RWPE1 (cell line): Measurements from ENCODE around the gene COA1.
A peak's percentile ranks its signal among the peaks of the same experiment; 100 is the strongest.

Source experiments
- CTCF ChIA-PET: fragments of 350-600 bp; sonication (Branson Sonifier 250); formaldehyde crosslinking; extraction: SDS; loops from one replicate; lab custom pipeline; 2021; lab: Yijun Ruan, JAX
- POLR2A ChIA-PET: fragments of 400-600 bp; formaldehyde crosslinking; extraction: SDS; loops from one replicate; lab custom pipeline; 2020; ENCODE audit warnings: antibody characterized with exemption; ENCODE audit not compliant: low non-redundant PET; lab: Yijun Ruan, JAX
- DNase-seq: peaks from one replicate; pipeline ENCODE4 v3.0.0; 2012; ENCODE audit warnings: low spot score
- H3K27ac ChIP-seq: fragments of 450-650 bp; 2 replicates; pipeline ENCODE4 v1.5.1; 2017
- TF ChIP-seq, protein P1 (sequence below): fragments of 450-650 bp; conservative IDR thresholded peaks from 2 replicates; pipeline ENCODE4 v1.5.1; 2017; ENCODE audit warnings: low read depth, mild to moderate bottlenecking

COA1 gene

DNA sequence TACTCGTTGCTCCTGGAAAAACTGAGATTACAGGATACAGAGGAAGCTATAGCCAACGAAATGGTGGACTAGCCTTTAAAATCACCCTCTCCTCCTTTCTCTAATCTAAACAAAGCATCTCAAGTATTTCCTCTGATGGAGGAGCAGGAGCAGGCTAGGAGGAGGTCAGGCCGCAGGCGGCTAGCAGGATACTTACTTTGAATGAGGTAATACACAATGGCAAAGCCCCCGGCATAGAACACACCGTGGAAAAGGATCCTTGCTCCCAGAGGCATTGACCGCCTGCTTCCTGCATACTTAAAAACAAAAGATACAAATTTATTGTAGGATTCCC, 82.0 kb downstream of the COA1 start:
- H3K27ac ChIP-seq: peak overlapping the region; percentile 100
- CTCF ChIA-PET: interaction anchor here (0.6 kb wide), 1 partner anchor 192 kb away, joined by 3 read pairs; no protein-coding TSS in a partner anchor
- TF ChIP-seq, protein P1, sequence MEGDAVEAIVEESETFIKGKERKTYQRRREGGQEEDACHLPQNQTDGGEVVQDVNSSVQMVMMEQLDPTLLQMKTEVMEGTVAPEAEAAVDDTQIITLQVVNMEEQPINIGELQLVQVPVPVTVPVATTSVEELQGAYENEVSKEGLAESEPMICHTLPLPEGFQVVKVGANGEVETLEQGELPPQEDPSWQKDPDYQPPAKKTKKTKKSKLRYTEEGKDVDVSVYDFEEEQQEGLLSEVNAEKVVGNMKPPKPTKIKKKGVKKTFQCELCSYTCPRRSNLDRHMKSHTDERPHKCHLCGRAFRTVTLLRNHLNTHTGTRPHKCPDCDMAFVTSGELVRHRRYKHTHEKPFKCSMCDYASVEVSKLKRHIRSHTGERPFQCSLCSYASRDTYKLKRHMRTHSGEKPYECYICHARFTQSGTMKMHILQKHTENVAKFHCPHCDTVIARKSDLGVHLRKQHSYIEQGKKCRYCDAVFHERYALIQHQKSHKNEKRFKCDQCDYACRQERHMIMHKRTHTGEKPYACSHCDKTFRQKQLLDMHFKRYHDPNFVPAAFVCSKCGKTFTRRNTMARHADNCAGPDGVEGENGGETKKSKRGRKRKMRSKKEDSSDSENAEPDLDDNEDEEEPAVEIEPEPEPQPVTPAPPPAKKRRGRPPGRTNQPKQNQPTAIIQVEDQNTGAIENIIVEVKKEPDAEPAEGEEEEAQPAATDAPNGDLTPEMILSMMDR: no peak
- no peak for DNase-seq
- POLR2A ChIA-PET: no interaction called here

DNA sequence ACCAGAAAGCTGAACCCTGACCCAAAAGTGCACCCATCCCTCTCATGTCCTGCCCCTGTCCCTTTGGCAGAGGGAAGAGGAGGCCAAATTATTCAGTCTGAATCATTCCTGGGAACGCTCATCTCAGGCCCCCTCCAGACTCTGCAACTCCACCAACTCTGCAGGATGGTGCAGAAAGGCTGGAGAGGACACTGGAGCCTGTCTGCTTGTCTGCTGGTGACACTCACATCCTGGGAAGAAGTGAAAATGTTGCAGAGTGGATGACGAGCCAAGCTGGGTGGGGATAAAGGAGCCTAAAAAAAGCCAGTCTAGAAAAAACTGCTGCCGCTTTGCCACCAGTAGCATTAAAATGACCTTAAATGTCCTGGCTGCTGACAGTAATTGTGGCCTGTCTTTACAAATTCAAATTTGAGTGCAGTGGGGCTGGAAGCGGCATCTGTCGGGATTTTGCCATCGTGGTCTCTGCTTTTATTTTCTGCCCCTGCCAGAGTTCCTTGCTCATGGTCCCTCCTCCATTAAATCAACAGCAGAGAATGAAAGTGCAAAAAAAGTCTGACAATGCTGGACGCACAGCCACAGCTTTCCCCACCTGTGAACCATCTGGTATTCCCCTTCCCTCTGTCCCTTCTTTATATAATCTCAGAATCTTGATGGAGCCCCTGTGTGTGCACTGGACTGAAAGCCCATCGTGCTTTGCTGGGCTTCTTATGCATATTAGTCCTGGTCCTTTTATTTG, 82.6 kb downstream of the COA1 start:
- DNase-seq: no peak
- ChIA-PET POLR2A (no interaction called here), CTCF (interaction anchor here (0.6 kb wide), 1 partner anchor 192 kb away, joined by 3 read pairs; no protein-coding TSS in a partner anchor)
- peak overlapping the region; percentile 100 for H3K27ac ChIP-seq
- TF ChIP-seq, protein P1: no peak

DNA sequence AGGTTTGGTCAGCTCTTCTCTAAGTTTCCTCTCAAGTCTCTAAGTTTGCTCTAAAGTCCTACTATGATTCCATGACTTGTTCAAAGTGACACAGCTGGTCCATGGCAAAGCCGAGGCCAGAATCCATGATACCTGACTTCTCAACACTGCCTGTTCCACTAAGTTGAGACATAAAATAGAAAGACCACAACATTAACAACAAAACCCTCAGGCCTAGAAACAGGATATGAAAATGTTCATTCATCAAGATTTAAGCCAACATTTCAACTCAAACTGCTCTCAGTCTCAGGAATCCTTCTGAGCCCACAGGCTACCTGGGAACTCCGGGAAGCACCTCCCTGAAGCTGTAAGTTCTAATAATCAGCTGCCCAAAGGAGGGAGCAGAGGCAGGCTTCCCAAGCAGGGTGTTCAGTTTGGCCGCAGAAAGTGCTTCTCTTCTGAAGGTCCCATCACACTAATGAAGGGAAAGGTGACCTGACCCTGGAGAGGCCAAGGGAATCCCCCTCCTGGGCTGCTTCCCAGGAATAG, 83.6 kb downstream of the COA1 start:
- DNase-seq: no peak
- ChIA-PET POLR2A (no interaction called here), CTCF (no interaction called here)
- TF ChIP-seq, protein P1: no peak
- H3K27ac ChIP-seq: peak overlapping the region; percentile 100

DNA sequence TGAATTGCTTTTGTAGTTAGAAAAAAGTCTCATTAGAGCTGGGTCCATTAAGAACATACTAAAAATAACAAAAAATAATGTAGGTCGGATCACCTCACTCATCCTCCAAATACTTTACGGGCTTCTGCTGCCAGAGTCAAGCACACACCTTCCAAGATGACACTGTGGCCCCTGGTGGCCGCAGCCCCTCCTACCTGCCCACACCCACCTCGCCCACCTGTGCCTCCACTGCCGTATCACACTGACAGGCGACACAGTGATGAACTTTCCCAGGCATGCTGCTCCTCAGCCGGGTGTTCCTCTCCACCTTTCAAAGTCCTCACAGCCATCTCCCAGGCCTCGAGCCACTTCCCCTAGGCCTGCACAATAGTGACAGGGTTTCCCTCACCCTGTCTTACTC, 85.5 kb downstream of the COA1 start:
- TF ChIP-seq, protein P1: no peak
- no peak for DNase-seq
- H3K27ac ChIP-seq: peak overlapping the region; percentile 52
- ChIA-PET POLR2A (no interaction called here), CTCF (no interaction called here)

DNA sequence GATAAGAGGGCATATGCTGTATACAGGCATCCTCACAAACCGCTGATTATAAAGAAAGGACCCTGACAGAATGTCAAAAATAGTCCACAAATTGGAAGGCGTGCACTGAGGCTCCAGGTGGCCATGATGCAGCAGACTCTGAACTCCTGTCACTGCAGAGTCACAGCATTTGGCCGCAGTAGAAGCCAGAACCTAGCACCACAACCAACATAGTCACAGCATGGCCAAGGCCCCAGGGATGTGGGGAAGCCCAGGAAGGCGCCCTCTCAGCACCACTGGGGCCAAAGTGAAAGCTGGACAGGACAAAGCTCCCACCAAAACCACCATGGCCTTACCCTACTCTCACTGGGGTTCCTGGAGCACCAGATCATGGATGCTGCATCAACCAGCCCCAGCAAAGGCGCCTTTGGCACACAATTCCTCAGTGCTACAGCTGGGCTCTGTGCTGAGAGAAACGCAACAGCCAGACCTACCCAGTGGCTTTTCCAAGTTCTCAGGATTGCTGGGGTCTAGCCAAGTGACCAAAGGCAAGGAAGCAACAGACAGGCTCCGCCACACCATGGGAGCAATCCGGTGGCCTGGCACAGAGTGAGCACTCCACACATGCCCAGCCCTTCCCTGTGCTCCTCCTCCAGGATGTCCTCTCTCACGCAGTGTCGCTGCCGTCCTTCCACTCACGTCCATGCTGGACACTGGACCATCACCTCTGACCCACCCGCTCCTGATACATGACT, 86.3 kb downstream of the COA1 start:
- DNase-seq: no peak
- ChIA-PET CTCF (no interaction called here), POLR2A (no interaction called here)
- H3K27ac ChIP-seq: peak overlapping the region; percentile 52
- TF ChIP-seq, protein P1: no peak

DNA sequence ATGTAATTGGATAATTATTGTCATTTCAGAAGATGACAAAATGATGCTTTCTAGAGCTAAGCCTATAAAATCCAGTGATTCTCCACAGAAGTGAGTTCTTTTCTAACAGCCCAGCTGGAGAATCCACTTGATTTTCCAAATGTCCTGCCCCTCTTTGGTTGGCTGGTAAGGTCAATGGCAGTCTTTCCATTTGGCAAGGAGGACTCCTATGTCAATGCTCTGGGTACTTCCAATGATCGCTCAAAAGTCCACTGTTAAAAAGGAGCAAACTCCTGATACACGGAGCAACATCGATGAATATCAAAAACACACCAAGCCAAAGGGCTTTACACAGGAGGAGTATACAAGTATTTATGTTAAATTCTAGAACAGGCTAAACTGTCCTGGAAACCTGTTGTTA, 88.6 kb downstream of the COA1 start:
- TF ChIP-seq, protein P1: no peak
- peak overlapping the region; percentile 82 for H3K27ac ChIP-seq
- no peak for DNase-seq
- CTCF ChIA-PET: interaction anchor here (0.9 kb wide), 1 partner anchor 60 kb away, joined by 3 read pairs; no protein-coding TSS in a partner anchor
- POLR2A ChIA-PET: no interaction called here
